ENCODE measurements around the gene TRAPPC10. TPM values are rescaled to one million over a fixed set of nuclear protein-coding genes. Genes with fewer than 3 reads are reported as not detected.
"Not testable (repeated sequence)": the region's sequence is repeated elsewhere in the genome, so short reads cannot be mapped to it uniquely, and the experiment has no call there.

Gene TRAPPC10
- total RNA-seq, 1 donor from 2014 or later, result 67.3 TPM

GRCh38 chr21:44150255-44150654, 138.1 kb downstream of the TRAPPC10 start:
- H3K36me3 Mint-ChIP-seq (ENCODE audit: low read depth); H3K4me1 Mint-ChIP-seq (ENCODE audit: low read depth); H3K27ac Mint-ChIP-seq; DNase-seq (ENCODE audit: low spot score); H3K9me3 Mint-ChIP-seq; H3K4me3 Mint-ChIP-seq (ENCODE audit: low read depth); intact Hi-C loops (cut with micrococcal nuclease); H3K27me3 Mint-ChIP-seq (ENCODE audit: low read depth): not testable (repeated sequence)

- H3K36me3 Mint-ChIP-seq (ENCODE audit: low read depth); H3K4me3 Mint-ChIP-seq (ENCODE audit: low read depth); H3K27ac Mint-ChIP-seq; H3K9me3 Mint-ChIP-seq; H3K27me3 Mint-ChIP-seq (ENCODE audit: low read depth); H3K4me1 Mint-ChIP-seq (ENCODE audit: low read depth); DNase-seq (ENCODE audit: low spot score); intact Hi-C loops (cut with micrococcal nuclease): not testable (repeated sequence)
Measured at GRCh38 chr21:44153214-44153888, 141.2 kb downstream of the TRAPPC10 start.

GRCh38 chr21:44153889-44154228, 141.8 kb downstream of the TRAPPC10 start:
- H3K27ac Mint-ChIP-seq; DNase-seq (ENCODE audit: low spot score); H3K4me1 Mint-ChIP-seq (ENCODE audit: low read depth); H3K4me3 Mint-ChIP-seq (ENCODE audit: low read depth); H3K27me3 Mint-ChIP-seq (ENCODE audit: low read depth); H3K36me3 Mint-ChIP-seq (ENCODE audit: low read depth); intact Hi-C loops (cut with micrococcal nuclease); H3K9me3 Mint-ChIP-seq: not testable (repeated sequence)

- H3K27ac Mint-ChIP-seq; H3K27me3 Mint-ChIP-seq (ENCODE audit: low read depth); H3K4me3 Mint-ChIP-seq (ENCODE audit: low read depth); H3K36me3 Mint-ChIP-seq (ENCODE audit: low read depth); H3K9me3 Mint-ChIP-seq; H3K4me1 Mint-ChIP-seq (ENCODE audit: low read depth); intact Hi-C loops (cut with micrococcal nuclease); DNase-seq (ENCODE audit: low spot score): not testable (repeated sequence)
Measured at GRCh38 chr21:44154816-44155230, 142.7 kb downstream of the TRAPPC10 start.

GRCh38 chr21:44155231-44155993, 143.3 kb downstream of the TRAPPC10 start:
- H3K27ac Mint-ChIP-seq; H3K36me3 Mint-ChIP-seq (ENCODE audit: low read depth); H3K27me3 Mint-ChIP-seq (ENCODE audit: low read depth); H3K4me3 Mint-ChIP-seq (ENCODE audit: low read depth); DNase-seq (ENCODE audit: low spot score); intact Hi-C loops (cut with micrococcal nuclease); H3K9me3 Mint-ChIP-seq; H3K4me1 Mint-ChIP-seq (ENCODE audit: low read depth): not testable (repeated sequence)

- intact Hi-C loops (cut with micrococcal nuclease); DNase-seq (ENCODE audit: low spot score); H3K9me3 Mint-ChIP-seq; H3K36me3 Mint-ChIP-seq (ENCODE audit: low read depth); H3K4me3 Mint-ChIP-seq (ENCODE audit: low read depth); H3K27ac Mint-ChIP-seq; H3K27me3 Mint-ChIP-seq (ENCODE audit: low read depth); H3K4me1 Mint-ChIP-seq (ENCODE audit: low read depth): not testable (repeated sequence)
Measured at GRCh38 chr21:44155994-44156380, 143.9 kb downstream of the TRAPPC10 start.

Other genes with a start within 250 kb of the TRAPPC10 start
- gene CSTB, start 236.0 kb upstream of the TRAPPC10 start, total RNA-seq, result 55.8 TPM in 2 replicates
- gene RRP1, start 222.7 kb upstream of the TRAPPC10 start, total RNA-seq, result 67.1 and 71.7 TPM in 2 replicates
- gene AGPAT3, start 147.1 kb upstream of the TRAPPC10 start, total RNA-seq, result 126 and 134 TPM in 2 replicates
- 11.0 and 13.7 TPM in 2 replicates for gene PWP2, start 95.1 kb downstream of the TRAPPC10 start, total RNA-seq
- gene GATD3, start 121.4 kb downstream of the TRAPPC10 start, total RNA-seq, result 8.8 and 11.4 TPM in 2 replicates
- gene ICOSLG, start 228.6 kb downstream of the TRAPPC10 start, total RNA-seq, result 5.4 and 6.0 TPM in 2 replicates
- not detected in 2 replicates for gene DNMT3L, start 249.6 kb downstream of the TRAPPC10 start, total RNA-seq